ENCODE results near the gene PLB1. TPM values are rescaled to one million over a fixed set of nuclear protein-coding genes. Genes with fewer than 3 reads are reported as not detected.
A peak's percentile ranks its signal among the peaks of the same experiment; 100 is the strongest.

PLB1 gene
- total and polyA plus RNA-seq, 9 of the 15 experiments (the other 6 are each of a cell fraction or from before 2014, with no cell fraction given): 0.01 to 0.09 (median 0.07) TPM; not detected in 2

- FAIRE-seq (no peak), ATAC-seq (no peak), DNase-seq (ENCODE audit: extremely low read depth in 1 of 4, low spot score in 3 of 4) (no peak)
- no peak overlapping the region for H2AFZ ChIP-seq (ENCODE audit: low read depth, low read length)
- H3K27me3 ChIP-seq (ENCODE audit: control insufficient read depth in 2 of 2, insufficient read depth in 2 of 2, low read length in 2 of 2): peaks cover 13 to 67% of the 10 kb centered on the region in 2 experiments; a peak in 4 of 5 replicates
- peaks cover 4% of the 10 kb centered on the region for H3K9me1 ChIP-seq (ENCODE audit: control insufficient read depth, insufficient read depth, low read length)
- no peaks in the 10 kb centered on the region for H3K9me3 ChIP-seq (replicated peaks; ENCODE audit: control insufficient read depth, insufficient read depth, low read depth, low read length)
- no peak overlapping the region for H3K4me2 ChIP-seq (ENCODE audit: insufficient read depth, low read length)
- H3K27ac ChIP-seq (ENCODE audit: extremely low read depth, low read depth, low read length): no peak overlapping the region
- intact Hi-C loops (cut with micrococcal nuclease): no loop called here
- 8% methylated on average over 7 of the region's 9 CpGs for WGBS (ENCODE audit: insufficient coverage, low coverage, missing lambda C conversion rate)
- no peaks in the 10 kb centered on the region for H4K20me1 ChIP-seq (replicated peaks; ENCODE audit: control insufficient read depth, insufficient read depth, low read length)
- ChIA-PET CTCF (ENCODE audit: low intra/inter-chr PET ratio) (no interaction called here), POLR2A (interaction anchor here (1.1 kb wide), 1 partner anchor 10 kb away, joined by 3 read pairs; no protein-coding TSS in a partner anchor)
- no peaks in the 10 kb centered on the region for H3K36me3 ChIP-seq (ENCODE audit: control insufficient read depth, insufficient read depth, low read length)
- H3K9ac ChIP-seq (ENCODE audit: insufficient read depth in 1 of 2, low read depth in 2 of 2, low read length in 2 of 2): peak overlapping the region in 1 of 2 experiments; percentile 52; a peak in 1 of 4 replicates
- BruUV-seq (replicated peaks): no TSS peak
- in situ Hi-C loops (cut with MboI): no loop called here
- no peak overlapping the region for H3K4me3 ChIP-seq
- H3K4me1 ChIP-seq (replicated peaks in 1 of 2; ENCODE audit: control insufficient read depth in 2 of 2, insufficient read depth in 2 of 2, low read length in 2 of 2): no peaks in the 10 kb centered on the region
- H3K79me2 ChIP-seq (ENCODE audit: control insufficient read depth, insufficient read depth, low read length): no peaks in the 10 kb centered on the region
- no peak for TF ChIP-seq ATF7 (IDR thresholded peaks at IDR 0.05)
- no peak for TF ChIP-seq ELF2 (CRISPR knock-in tag; IDR thresholded peaks at IDR 0.05)
- no peak for TF ChIP-seq RBM22 (IDR thresholded peaks at IDR 0.05; ENCODE audit: low read depth, low read length, poor library complexity, severe bottlenecking)
- TF ChIP-seq STAG1 (CRISPR knock-in tag; IDR thresholded peaks at IDR 0.05; ENCODE audit: borderline replicate concordance): no peak
- no peak for TF ChIP-seq TRIM24 (IDR thresholded peaks at IDR 0.05)
- TF ChIP-seq BRF1 (IDR thresholded peaks at IDR 0.05; ENCODE audit: borderline replicate concordance, extremely low read depth, insufficient read length): no peak
- no peak for TF ChIP-seq MYNN (IDR thresholded peaks at IDR 0.05)
- TF ChIP-seq MYNN (CRISPR knock-in tag; IDR thresholded peaks at IDR 0.05): no peak
- TF ChIP-seq, protein P1, sequence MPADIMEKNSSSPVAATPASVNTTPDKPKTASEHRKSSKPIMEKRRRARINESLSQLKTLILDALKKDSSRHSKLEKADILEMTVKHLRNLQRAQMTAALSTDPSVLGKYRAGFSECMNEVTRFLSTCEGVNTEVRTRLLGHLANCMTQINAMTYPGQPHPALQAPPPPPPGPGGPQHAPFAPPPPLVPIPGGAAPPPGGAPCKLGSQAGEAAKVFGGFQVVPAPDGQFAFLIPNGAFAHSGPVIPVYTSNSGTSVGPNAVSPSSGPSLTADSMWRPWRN (IDR thresholded peaks at IDR 0.05; ENCODE audit: low read depth): no peak
- TF ChIP-seq ZNF277 (CRISPR knock-in tag; IDR thresholded peaks at IDR 0.05; ENCODE audit: borderline replicate concordance): no peak
- no peak for TF ChIP-seq MCM3 (IDR thresholded peaks at IDR 0.05)
- TF ChIP-seq ZNF165 (CRISPR knock-in tag; IDR thresholded peaks at IDR 0.05; ENCODE audit: borderline replicate concordance): no peak
- TF ChIP-seq ZNF140 (CRISPR knock-in tag; IDR thresholded peaks at IDR 0.05): no peak
- TF ChIP-seq, protein P2, sequence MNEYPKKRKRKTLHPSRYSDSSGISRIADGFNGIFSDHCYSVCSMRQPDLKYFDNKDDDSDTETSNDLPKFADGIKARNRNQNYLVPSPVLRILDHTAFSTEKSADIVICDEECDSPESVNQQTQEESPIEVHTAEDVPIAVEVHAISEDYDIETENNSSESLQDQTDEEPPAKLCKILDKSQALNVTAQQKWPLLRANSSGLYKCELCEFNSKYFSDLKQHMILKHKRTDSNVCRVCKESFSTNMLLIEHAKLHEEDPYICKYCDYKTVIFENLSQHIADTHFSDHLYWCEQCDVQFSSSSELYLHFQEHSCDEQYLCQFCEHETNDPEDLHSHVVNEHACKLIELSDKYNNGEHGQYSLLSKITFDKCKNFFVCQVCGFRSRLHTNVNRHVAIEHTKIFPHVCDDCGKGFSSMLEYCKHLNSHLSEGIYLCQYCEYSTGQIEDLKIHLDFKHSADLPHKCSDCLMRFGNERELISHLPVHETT (CRISPR knock-in tag; conservative IDR thresholded peaks at IDR 0.05 in 1 of 2, IDR thresholded peaks at IDR 0.05 in 1 of 2): no peak
- no peak for TF ChIP-seq CBX2 (IDR thresholded peaks at IDR 0.05; ENCODE audit: insufficient read depth, low read length, poor library complexity, severe bottlenecking)
- TF ChIP-seq MTA2 (IDR thresholded peaks at IDR 0.05; ENCODE audit: low read depth): no peak
- no peak for TF ChIP-seq HDAC1 (IDR thresholded peaks at IDR 0.05)
- TF ChIP-seq, protein P3, sequence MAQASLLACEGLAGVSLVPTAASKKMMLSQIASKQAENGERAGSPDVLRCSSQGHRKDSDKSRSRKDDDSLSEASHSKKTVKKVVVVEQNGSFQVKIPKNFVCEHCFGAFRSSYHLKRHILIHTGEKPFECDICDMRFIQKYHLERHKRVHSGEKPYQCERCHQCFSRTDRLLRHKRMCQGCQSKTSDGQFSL (CRISPR knock-in tag; IDR thresholded peaks at IDR 0.05): no peak
- TF ChIP-seq, protein P3 (tag; IDR thresholded peaks at IDR 0.05): no peak
- no peak for TF ChIP-seq ZBTB1 (CRISPR knock-in tag; IDR thresholded peaks at IDR 0.05; ENCODE audit: borderline replicate concordance, low read depth)
Measured at GRCh38 chr2:28604284-28604843, 108.5 kb downstream of the PLB1 start.

Data from K562 (cell line).